Motor neuron (in vitro differentiated cells): ENCODE results near the gene LRRN4. TPM values are rescaled to one million over a fixed set of nuclear protein-coding genes. Genes with fewer than 3 reads are reported as not detected.
"Not testable (repeated sequence)": the region's sequence is repeated elsewhere in the genome, so short reads cannot be mapped to it uniquely, and the experiment has no call there.

ENCODE experiments used
- ATAC-seq, 8 experiments: fragments of 200-7000 bp; cut with Tn5 transposase; replicated peaks in 6 of 8; 2 replicates each; pipeline ENCODE4 v1.8.0; 2021; ENCODE audit warnings: mild to moderate bottlenecking in 8 of 8, moderate library complexity in 8 of 8
- H3K27ac ChIP-seq, 2 donors: fragments of 250-450 bp; sonication (Bioruptor Pico); 2 replicates each; pipeline ENCODE4 v1.9.0; 2021; ENCODE audit warnings: antibody characterized with exemption in 2 of 2, mild to moderate bottlenecking in 2 of 2, moderate library complexity in 1 of 2
- H3K4me1 ChIP-seq, 2 donors: fragments of 250-450 bp; sonication (Bioruptor Pico); replicated peaks in 1 of 2; 2 replicates each; pipeline ENCODE4 v1.6.1; 2021; ENCODE audit warnings: antibody characterized with exemption in 2 of 2, mild to moderate bottlenecking in 2 of 2, moderate library complexity in 1 of 2
- H3K4me3 ChIP-seq, 5 donors: fragments of 250-450 bp; sonication (Bioruptor Pico); 2 replicates each; pipeline ENCODE4 v1.9.0; 2021; ENCODE audit warnings: antibody characterized with exemption in 5 of 5, mild to moderate bottlenecking in 5 of 5, moderate library complexity in 4 of 5
- WGBS, 10 experiments: fragments of 450-650 bp; shearing (Covaris generic); methylation state at CpG; one replicate each; pipeline ENCODE4 v1.0.0; 2022; 5-methylcytosine and 5-hydroxymethylcytosine counted together
- in situ Hi-C, 9 experiments: fragments of 400-800 bp; cut with MboI; loops; one replicate each; pipeline ENCODE4 v1.15.0; 2021; ENCODE audit warnings: low sequenced_read_pairs in 9 of 9, low pct_unique_long_range_greater_than_20kb in 2 of 9; ENCODE audit not compliant: unreplicated experiment in 9 of 9
- total RNA-seq, 8 experiments: library from RNA; unstranded; fragments of 300-600 nt; gene quantifications; 2 replicates each; pipeline versions ENCODE4 v1.2.3 to v1.2.4, GENCODE V29; 2022

The LRRN4 gene
- total RNA-seq, 8 experiments from 2014 or later, result 0.07 to 1.1 (median 0.26) TPM

- 36 to 100% (median 97%) methylated on average over 2 to 5 of the region's 5 CpGs for WGBS, 10 experiments
- no peak for ATAC-seq
- in situ Hi-C loops, result no loop called here
- H3K4me3 ChIP-seq, result no peak overlapping the region
- no peak overlapping the region for H3K27ac ChIP-seq
- H3K4me1 ChIP-seq, result no peaks in the 10 kb centered on the region
Observed at GRCh38 chr20:6039766-6040165, 14.1 kb downstream of the LRRN4 start.

- no peak overlapping the region for H3K27ac ChIP-seq
- in situ Hi-C loops, result no loop called here
- WGBS, 10 experiments, result 20 to 100% (median 95%) methylated on average over 1 to 3 of the region's 3 CpGs; no CpG with 5 or more reads in 3 of the 10 experiments
- no peak overlapping the region for H3K4me3 ChIP-seq
- ATAC-seq, result no peak
- H3K4me1 ChIP-seq, result peaks cover 0 to 5% of the 10 kb centered on the region in 2 donors
Observed at GRCh38 chr20:6038256-6038655, 15.6 kb downstream of the LRRN4 start.

- Histone ChIP-seq H3K4me1 (peaks cover 0 to 5% of the 10 kb centered on the region in 2 donors), H3K27ac (no peak overlapping the region), H3K4me3 (no peak overlapping the region)
- in situ Hi-C loops, result no loop called here
- ATAC-seq, result no peak
- WGBS, 10 experiments, result 63 to 100% (median 100%) methylated on average over 1 of the region's 1 CpG; no CpG with 5 or more reads in 3 of the 10 experiments
Observed at GRCh38 chr20:6037082-6037481, 16.8 kb downstream of the LRRN4 start.

GRCh38 chr20:6036213-6036612 is 17.6 kb downstream of the LRRN4 start:
- in situ Hi-C loops, result no loop called here
- Histone ChIP-seq H3K4me3 (no peak overlapping the region), H3K4me1 (peaks cover 0 to 5% of the 10 kb centered on the region in 2 donors), H3K27ac (no peak overlapping the region)
- no peak for ATAC-seq
- 97 to 100% (median 100%) methylated on average over 1 to 4 of the region's 4 CpGs for WGBS, 10 experiments

- in situ Hi-C loops, result no loop called here
- no peak overlapping the region for H3K4me3 ChIP-seq
- WGBS, 10 experiments, result 20 to 100% (median 87%) methylated on average over 1 to 2 of the region's 2 CpGs; no CpG with 5 or more reads in 1 of the 10 experiments
- H3K4me1 ChIP-seq, result peaks cover 0 to 5% of the 10 kb centered on the region in 2 donors
- no peak overlapping the region for H3K27ac ChIP-seq
- ATAC-seq, result peak in 5 of 8 experiments; percentile 33 to 79 (median 63)
Observed at GRCh38 chr20:6034134-6034969, 19.5 kb downstream of the LRRN4 start.

- H3K4me1 ChIP-seq, in situ Hi-C loops: not testable (repeated sequence)
Observed at GRCh38 chr20:6032907-6033306, 21.0 kb downstream of the LRRN4 start.

GRCh38 chr20:6030453-6031080 is 23.3 kb downstream of the LRRN4 start:
- no peak overlapping the region for H3K27ac ChIP-seq
- in situ Hi-C loops, result no loop called here
- WGBS, 10 experiments, result 57 to 100% (median 91%) methylated on average over 1 to 6 of the region's 6 CpGs

More at GRCh38 chr20:6032907-6033306, 21.0 kb downstream of the LRRN4 start:
- ATAC-seq, H3K4me3 ChIP-seq, H3K27ac ChIP-seq: not testable (repeated sequence)
- WGBS, 10 experiments, result 88 to 100% (median 98%) methylated on average over 2 to 8 of the region's 8 CpGs

GRCh38 chr20:6029538-6029937 is 24.3 kb downstream of the LRRN4 start:
- Histone ChIP-seq H3K27ac (no peak overlapping the region), H3K4me1 (peaks cover 0 to 5% of the 10 kb centered on the region in 2 donors), H3K4me3 (no peak overlapping the region)
- WGBS, 10 experiments, result 8 to 100% (median 90%) methylated on average over 2 to 6 of the region's 6 CpGs; no CpG with 5 or more reads in 1 of the 10 experiments
- in situ Hi-C loops, result no loop called here
- ATAC-seq, result peak in 2 of 8 experiments; percentile 23 to 39

More at GRCh38 chr20:6030453-6031080, 23.3 kb downstream of the LRRN4 start:
- Histone ChIP-seq H3K4me1 (peaks cover 0 to 5% of the 10 kb centered on the region in 2 donors), H3K4me3 (no peak overlapping the region)
- no peak for ATAC-seq

GRCh38 chr20:6028818-6029217 is 25.0 kb downstream of the LRRN4 start:
- peak in 1 of 8 experiments; percentile 64 for ATAC-seq
- in situ Hi-C loops, result no loop called here
- no peaks in the 10 kb centered on the region for H3K4me1 ChIP-seq

GRCh38 chr20:6026051-6026450 is 27.8 kb downstream of the LRRN4 start:
- Histone ChIP-seq H3K4me3 (no peak overlapping the region), H3K4me1 (no peaks in the 10 kb centered on the region), H3K27ac (no peak overlapping the region)
- no peak for ATAC-seq
- in situ Hi-C loops, result no loop called here
- WGBS, 10 experiments, result 83 to 100% (median 96%) methylated on average over 1 to 3 of the region's 3 CpGs

More at GRCh38 chr20:6028818-6029217, 25.0 kb downstream of the LRRN4 start:
- H3K27ac ChIP-seq, result no peak overlapping the region
- H3K4me3 ChIP-seq, result no peak overlapping the region

- no peak overlapping the region for H3K4me3 ChIP-seq
- ATAC-seq, result no peak
- 20 to 100% (median 100%) methylated on average over 1 of the region's 1 CpG; no CpG with 5 or more reads in 2 of the 10 experiments for WGBS, 10 experiments
- H3K27ac ChIP-seq, result no peak overlapping the region
- in situ Hi-C loops, result no loop called here
- H3K4me1 ChIP-seq, result no peaks in the 10 kb centered on the region
Observed at GRCh38 chr20:6024768-6025167, 29.1 kb downstream of the LRRN4 start.

GRCh38 chr20:6017880-6018279 is 36.0 kb downstream of the LRRN4 start:
- H3K4me1 ChIP-seq, result no peaks in the 10 kb centered on the region
- WGBS, 10 experiments, result 87 to 100% (median 95%) methylated on average over 1 to 7 of the region's 7 CpGs
- in situ Hi-C loops, result no loop called here
- H3K27ac ChIP-seq, result no peak overlapping the region
- ATAC-seq, result no peak
- no peak overlapping the region for H3K4me3 ChIP-seq

GRCh38 chr20:6017467-6017866 is 36.4 kb downstream of the LRRN4 start:
- no peak overlapping the region for H3K27ac ChIP-seq
- no peaks in the 10 kb centered on the region for H3K4me1 ChIP-seq
- in situ Hi-C loops, result no loop called here
- ATAC-seq, result no peak
- no peak overlapping the region for H3K4me3 ChIP-seq
